ENCODE results near the gene KCNN4. TPM values are rescaled to one million over a fixed set of nuclear protein-coding genes. Genes with fewer than 3 reads are reported as not detected.
"Not testable (repeated sequence)": the region's sequence is repeated elsewhere in the genome, so short reads cannot be mapped to it uniquely, and the experiment has no call there.

The KCNN4 gene
- total RNA-seq, 2 donors from 2014 or later: not detected

- Histone ChIP-seq H3K36me3 (ENCODE audit: control insufficient read depth, insufficient read depth, low read length) (no peaks in the 10 kb centered on the region), H3K9ac (ENCODE audit: extremely low read depth, low read length, poor library complexity, severe bottlenecking) (no peak overlapping the region), H3K27ac (ENCODE audit: low read depth, low read length) (no peak overlapping the region), H3K4me1 (ENCODE audit: control insufficient read depth, insufficient read depth, low read length) (no peaks in the 10 kb centered on the region), H3K4me3 (ENCODE audit: low read length) (no peak overlapping the region), H3K27me3 (ENCODE audit: control insufficient read depth, insufficient read depth, low read length, poor library complexity, severe bottlenecking) (peaks cover under 1% of the 10 kb centered on the region), H3K9me3 (ENCODE audit: control insufficient read depth, low read length) (no peaks in the 10 kb centered on the region)
- Mint-ChIP-seq H3K4me1 (no peaks in the 10 kb centered on the region), H3K9me3 (no peaks in the 10 kb centered on the region), H3K27ac (no peak overlapping the region), H3K36me3 (ENCODE audit: low read depth) (no peaks in the 10 kb centered on the region), H3K27me3 (ENCODE audit: insufficient read depth) (peaks cover 33% of the 10 kb centered on the region), H3K4me3 (no peak overlapping the region)
- WGBS, 2 experiments (ENCODE audit: insufficient coverage in 1 of 2, insufficient read length in 1 of 2): 71 to 80% methylated on average over 3 to 5 of the region's 5 CpGs
- no peak for DNase-seq
- no peak for TF ChIP-seq CTCF (conservative IDR thresholded peaks at IDR 0.05)
Observed at GRCh38 chr19:43806848-43807247, 26.1 kb upstream of the KCNN4 start.

- not testable (repeated sequence) for H3K27ac Mint-ChIP-seq; H3K9me3 ChIP-seq (ENCODE audit: control insufficient read depth, low read length); H3K27ac ChIP-seq (ENCODE audit: low read depth, low read length); H3K4me3 ChIP-seq (ENCODE audit: low read length); H3K36me3 Mint-ChIP-seq (ENCODE audit: low read depth); H3K27me3 ChIP-seq (ENCODE audit: control insufficient read depth, insufficient read depth, low read length, poor library complexity, severe bottlenecking); H3K9me3 Mint-ChIP-seq; H3K36me3 ChIP-seq (ENCODE audit: control insufficient read depth, insufficient read depth, low read length); H3K9ac ChIP-seq (ENCODE audit: extremely low read depth, low read length, poor library complexity, severe bottlenecking); DNase-seq; H3K4me1 Mint-ChIP-seq; H3K4me1 ChIP-seq (ENCODE audit: control insufficient read depth, insufficient read depth, low read length); H3K4me3 Mint-ChIP-seq
- peaks cover 35% of the 10 kb centered on the region for H3K27me3 Mint-ChIP-seq (ENCODE audit: insufficient read depth)
- 71 to 87% methylated on average over 1 to 5 of the region's 7 CpGs for WGBS, 2 experiments (ENCODE audit: insufficient coverage in 1 of 2, insufficient read length in 1 of 2)
Observed at GRCh38 chr19:43806401-43806800, 25.6 kb upstream of the KCNN4 start.

- DNase-seq: no peak
- Histone ChIP-seq H3K36me3 (ENCODE audit: control insufficient read depth, insufficient read depth, low read length) (no peaks in the 10 kb centered on the region), H3K9ac (ENCODE audit: extremely low read depth, low read length, poor library complexity, severe bottlenecking) (no peak overlapping the region), H3K4me3 (ENCODE audit: low read length) (no peak overlapping the region), H3K4me1 (ENCODE audit: control insufficient read depth, insufficient read depth, low read length) (no peaks in the 10 kb centered on the region), H3K9me3 (ENCODE audit: control insufficient read depth, low read length) (no peaks in the 10 kb centered on the region), H3K27ac (ENCODE audit: low read depth, low read length) (no peak overlapping the region), H3K27me3 (ENCODE audit: control insufficient read depth, insufficient read depth, low read length, poor library complexity, severe bottlenecking) (peaks cover 22% of the 10 kb centered on the region)
- Mint-ChIP-seq H3K4me3 (no peak overlapping the region), H3K9me3 (no peaks in the 10 kb centered on the region), H3K27ac (no peak overlapping the region), H3K36me3 (ENCODE audit: low read depth) (no peaks in the 10 kb centered on the region), H3K27me3 (ENCODE audit: insufficient read depth) (peaks cover 50% of the 10 kb centered on the region), H3K4me1 (no peaks in the 10 kb centered on the region)
- TF ChIP-seq CTCF (conservative IDR thresholded peaks at IDR 0.05): no peak
- WGBS, 2 experiments (ENCODE audit: insufficient coverage in 1 of 2, insufficient read length in 1 of 2): 50% methylated on average over 2 of the region's 2 CpGs; no CpG with 5 or more reads in 1 of the 2 experiments
Observed at GRCh38 chr19:43804432-43804831, 23.7 kb upstream of the KCNN4 start.
